ENCODE measurements around the gene ZNF223.
A peak's percentile ranks its signal among the peaks of the same experiment; 100 is the strongest.

ZNF223 gene

DNA sequence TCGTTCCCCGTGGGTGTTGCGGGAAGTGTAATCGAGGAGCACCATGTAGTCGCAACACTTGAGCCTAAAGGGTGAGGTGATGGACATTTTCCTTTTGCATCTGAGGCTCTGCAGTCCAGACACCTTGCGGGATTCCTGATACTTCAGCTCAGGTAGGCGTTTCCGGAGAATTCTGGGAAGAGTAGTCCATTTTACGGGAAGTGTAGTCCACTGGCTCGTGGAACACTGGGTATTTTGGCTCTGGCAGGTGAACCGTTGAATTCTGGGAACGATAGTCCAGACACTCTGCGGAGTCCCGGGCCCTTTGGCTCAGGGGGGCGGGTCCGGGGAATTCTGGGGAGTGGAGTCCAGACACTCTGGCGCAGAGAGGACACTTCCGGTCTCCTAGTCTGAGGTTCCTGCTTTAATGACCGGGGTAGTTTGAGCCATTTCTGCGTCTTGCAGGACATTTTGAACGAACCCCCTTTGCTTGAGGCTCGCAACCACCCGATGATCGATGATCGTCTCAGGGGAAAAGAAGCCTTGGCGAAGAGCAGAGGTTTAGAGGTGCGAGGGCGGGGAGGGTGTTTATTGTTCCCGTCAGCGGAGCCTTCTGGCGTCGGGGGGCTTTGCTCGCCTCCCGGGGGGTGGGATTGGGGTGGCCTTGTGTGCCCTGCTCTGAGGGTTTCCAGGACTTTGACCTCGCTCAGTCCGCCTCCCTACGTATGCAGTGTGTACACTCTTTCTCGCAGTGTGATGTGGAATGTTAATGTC, at the start of gene ZNF223:
Gene ZNF223, plus strand, starts transcription at position 387 of the 753 bp plus-strand sequence. CDS start 3,141 bp downstream, outside the sequence.
- DNase-seq = peak; percentile 90

DNA sequence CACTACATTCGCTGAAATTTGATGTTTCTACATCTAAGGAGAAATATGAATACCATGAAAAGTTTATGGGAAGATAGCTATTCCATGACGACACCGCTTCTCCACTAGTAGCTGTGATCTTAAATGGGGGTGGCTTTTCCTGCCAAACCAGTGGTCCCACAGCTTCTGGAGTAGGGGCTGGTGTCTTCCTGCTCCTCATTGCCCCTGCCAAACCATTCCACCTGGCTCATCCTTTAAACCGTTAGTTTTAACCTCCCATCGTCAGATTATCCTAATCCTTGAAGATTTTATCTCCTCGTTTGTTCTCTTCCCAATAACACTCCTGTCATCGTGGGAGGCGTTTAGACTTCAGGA, 49.6 kb upstream of the ZNF223 start:
- no peak for DNase-seq

DNA sequence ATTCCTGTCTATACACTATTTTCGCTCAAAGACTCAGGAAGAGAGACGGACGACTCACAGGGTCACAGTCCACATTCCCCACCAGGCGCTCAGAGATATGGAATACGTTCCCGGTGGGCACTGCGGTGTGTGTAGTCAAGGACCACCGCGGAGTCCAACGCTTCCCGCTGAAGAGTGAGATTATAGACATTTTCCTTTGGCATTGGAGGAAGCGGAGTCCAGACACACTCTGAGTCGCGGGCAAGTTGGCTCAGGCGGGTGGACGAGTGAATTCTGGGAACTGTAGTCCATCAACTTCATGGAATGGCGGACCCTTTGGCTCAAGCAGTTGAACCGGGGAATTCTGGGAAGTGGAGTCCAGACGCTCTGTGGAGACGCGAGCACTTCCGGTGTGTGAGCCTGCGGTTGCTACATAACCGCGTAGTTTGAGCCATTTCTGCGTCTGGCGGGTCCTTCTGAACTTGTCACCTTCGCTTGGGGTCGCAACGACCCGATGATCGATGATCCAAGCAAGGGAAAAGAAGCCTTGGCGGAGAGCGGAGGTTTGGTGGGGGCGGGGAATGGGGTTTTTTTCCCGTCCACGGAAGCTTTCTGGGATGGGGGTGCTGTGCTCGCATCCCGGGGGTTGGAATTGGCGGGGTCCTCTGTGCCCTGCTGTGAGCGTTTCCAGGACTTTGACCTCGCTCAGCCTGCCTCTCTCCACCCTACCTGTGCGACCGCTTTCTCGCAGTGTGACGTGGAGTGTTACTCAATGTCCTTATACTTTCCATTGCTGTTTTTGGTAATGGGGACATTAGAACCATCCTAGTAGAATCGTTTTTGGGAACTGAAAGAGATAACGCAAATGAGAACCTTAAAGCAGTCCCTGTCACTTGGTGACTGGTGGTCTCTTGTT, 49.0 kb upstream of the ZNF223 start, which contains the start of gene ZNF230:
Gene ZNF230, plus strand, starts transcription at position 392 of the 895 bp plus-strand sequence. CDS start 4,122 bp downstream, outside the sequence.
- DNase-seq = peak; percentile 85

DNA sequence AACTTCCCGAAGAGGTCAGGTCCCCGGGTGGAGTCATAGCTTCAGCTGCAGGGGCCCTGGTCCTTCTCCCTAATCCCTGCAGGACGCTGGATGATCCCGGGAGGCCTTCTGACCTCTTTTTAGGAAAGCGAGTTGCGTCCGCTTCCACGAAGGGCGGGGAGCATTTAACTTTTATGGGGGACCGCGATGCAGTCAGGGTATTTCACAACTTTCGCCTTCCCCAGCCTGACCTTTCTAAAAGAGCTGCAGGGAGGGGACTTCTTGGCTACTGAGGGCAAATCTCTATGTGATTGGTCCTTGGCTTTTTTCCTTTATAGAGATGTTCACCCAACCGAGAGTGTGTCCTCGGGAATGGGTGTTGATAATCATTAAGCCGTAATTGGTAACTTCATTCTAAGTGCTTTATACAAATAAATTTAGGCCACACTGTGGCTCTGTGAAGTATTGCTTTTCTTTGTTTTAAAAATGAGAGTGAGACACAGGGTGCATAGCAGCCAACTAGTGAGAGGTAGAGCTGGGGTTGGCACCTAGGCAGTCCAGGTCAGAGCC, 48.3 kb upstream of the ZNF223 start:
- no peak for DNase-seq

DNA sequence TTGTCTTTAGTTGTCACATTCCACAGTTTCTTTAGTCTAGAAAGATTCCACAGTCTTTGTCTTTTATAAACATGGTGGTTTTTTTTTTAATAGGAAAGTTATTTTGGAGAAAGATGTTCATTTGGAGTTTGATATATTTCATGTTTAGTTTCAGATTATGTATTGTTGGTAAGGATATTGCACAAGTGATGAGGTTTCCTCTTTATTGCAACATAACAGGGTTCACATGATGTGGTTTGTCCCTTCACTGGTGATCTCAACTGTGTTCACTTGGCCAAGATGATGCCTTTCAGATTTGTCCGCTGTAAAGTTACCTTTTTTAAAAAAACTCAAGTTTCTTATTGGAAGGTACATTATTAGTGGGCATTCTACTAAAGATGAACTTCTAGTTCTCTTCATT, 45.9 kb upstream of the ZNF223 start:
- DNase-seq = no peak

DNA sequence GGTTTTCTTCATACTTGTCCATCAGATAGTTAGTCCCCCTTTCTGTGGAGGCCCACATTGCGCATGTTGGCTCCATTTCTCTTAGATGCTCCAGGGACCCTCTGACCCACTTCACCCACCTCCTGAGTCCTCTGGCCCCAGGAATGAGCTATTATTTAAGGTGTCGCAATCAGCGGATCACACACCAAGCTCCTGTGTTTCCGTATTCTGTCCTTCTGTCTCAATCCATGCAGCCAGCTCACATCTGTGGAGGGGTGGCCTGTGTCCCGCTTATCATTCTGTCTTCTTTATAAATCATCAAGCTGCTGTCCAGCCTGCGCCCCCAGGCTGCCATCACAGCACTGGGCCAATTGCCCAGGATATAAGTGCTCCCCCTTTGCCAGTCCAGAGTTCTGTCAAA, 44.4 kb upstream of the ZNF223 start:
- no peak for DNase-seq

DNA sequence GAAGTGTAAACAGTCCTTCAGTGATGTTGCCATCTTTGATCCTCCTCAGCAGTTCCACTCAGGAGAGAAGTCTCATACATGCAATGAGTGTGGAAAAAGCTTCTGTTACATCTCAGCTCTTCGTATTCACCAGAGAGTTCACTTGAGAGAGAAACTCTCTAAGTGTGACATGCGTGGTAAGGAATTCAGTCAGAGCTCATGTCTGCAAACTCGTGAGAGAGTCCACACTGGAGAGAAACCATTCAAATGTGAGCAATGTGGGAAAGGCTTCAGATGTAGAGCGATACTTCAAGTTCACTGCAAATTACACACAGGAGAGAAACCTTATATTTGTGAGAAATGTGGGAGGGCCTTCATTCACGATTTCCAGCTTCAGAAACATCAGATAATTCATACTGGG, 41.4 kb upstream of the ZNF223 start:
- DNase-seq = no peak

DNA sequence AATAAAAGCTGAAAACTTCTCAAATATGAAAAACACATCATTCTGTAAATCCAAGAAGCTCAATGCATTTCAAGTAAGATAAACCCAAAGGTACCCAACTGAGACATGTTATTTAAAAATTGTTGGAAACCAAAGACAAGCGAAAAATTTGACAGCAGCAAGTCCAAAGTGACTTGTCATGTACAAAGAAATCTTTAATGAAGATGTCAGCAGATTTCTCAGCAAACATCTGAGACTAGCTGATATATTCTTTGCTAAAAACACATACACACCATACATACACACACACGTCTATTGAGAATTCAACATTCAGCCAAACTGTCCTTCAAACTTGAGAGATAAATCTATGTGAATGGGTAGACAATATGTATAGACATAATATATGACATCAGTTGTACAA, 32.3 kb upstream of the ZNF223 start:
- no peak for DNase-seq

DNA sequence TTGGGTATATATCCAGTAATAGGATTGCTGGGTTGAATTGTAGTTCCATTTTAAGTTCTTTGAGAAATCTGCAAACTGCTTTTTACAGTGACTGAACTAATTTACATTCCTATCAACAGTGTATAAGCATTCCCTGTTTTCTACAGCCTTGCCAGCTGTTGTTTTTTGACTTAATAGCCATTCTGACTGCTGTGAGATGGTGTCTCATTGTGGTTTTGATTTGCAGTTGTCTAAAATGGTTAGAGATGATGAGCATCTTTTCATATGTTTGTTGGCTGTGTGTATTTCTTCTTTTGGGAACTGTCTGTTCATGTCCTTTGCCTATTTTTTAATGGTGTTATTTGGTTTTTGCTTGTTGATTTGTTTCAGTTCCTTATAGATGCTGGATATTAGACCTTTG, 30.6 kb upstream of the ZNF223 start:
- no peak for DNase-seq

DNA sequence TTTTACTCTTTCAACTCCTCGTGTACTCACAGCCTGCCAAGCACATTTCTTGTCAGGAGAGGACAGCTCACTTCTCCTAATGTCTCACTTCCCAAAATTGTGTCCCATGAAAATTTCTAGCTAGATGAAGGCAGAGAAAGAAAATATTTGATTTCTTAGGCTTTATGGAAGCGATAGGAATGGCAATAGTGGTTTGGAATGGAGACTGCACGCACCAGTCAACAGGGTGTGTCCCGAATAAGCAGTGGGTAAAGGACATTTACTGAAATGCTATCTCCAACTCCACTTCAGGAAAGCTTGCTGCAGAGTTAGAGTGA, 27.0 kb upstream of the ZNF223 start:
- DNase-seq = no peak

DNA sequence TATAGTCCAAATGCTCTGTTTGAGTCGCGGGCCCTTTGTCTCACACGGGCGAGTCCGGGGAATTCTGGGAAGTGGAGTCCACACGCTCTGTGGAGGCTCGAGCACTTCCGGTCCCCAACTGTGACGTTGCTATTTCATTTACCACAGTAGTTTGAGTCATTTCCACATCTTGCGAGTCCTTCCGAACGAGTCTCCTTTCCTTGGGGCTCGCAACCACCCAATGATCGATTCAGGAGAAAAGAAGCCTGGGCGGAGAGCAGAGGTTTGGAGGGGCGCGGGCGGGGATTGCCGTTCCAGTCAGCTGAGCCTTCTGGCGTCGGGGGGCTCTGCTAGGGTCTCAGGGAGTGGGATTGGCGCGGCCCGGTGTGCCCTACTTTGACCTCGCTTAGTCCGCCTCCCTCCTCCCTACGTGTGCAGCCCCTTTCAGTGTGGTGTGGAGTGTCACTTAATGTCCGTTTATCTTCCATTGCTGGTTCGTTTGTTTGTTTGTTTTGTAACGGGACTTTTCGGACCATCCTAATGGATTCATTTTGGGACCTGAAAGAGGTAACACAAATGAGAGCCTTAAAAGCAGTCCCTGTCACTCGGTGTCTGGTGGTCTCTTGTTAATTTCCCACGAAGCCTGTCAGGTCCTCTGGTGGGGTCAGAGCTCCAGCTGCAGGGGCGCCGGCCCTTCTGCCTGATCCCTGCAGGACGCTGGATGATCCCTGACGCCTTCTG, 26.5 kb upstream of the ZNF223 start, which contains the start of gene ZNF222:
Gene ZNF222, plus strand, starts transcription at position 163 of the 720 bp plus-strand sequence. Its CDS starts 58 bp downstream, at position 221.
- peak; percentile 40 for DNase-seq

DNA sequence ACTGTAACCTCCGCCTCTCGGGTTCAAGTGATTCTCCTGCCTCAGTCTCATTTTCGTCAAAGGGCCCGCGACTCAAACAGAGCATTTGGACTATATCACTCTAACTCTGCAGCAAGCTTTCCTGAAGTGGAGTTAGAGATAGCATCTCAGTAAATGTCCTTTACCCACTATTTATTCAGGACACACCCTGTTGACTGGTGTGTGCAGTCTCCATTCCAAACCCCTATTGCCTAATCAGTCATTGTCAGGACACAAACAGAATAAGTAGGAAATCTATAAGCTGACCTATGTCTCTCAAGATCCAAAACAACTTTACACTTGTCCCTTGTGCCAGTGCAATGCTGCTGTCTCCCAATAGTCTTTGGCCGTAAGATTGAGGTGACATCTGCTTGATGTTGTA, 25.2 kb upstream of the ZNF223 start:
- no peak for DNase-seq

DNA sequence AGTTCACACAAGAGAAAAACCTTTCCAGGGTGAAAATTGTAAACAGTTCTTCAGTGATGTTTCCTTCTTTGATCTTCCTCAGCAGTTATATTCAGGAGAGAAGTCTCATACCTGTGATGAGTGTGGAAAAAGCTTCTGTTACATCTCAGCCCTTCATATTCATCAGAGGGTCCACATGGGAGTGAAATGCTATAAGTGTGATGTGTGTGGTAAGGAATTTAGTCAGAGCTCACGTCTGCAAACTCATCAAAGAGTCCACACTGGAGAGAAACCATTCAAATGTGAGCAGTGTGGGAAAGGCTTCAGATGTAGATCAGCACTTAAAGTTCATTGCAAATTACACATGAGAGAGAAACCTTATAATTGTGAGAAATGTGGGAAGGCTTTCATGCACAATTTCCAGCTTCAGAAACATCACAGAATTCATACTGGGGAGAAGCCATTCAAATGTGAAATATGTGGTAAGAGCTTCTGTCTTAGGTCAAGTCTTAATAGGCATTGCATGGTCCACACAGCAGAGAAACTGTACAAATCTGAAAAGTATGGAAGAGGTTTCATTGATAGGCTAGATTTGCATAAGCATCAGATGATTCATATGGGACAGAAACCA, 19.7 kb upstream of the ZNF223 start:
- DNase-seq = no peak

DNA sequence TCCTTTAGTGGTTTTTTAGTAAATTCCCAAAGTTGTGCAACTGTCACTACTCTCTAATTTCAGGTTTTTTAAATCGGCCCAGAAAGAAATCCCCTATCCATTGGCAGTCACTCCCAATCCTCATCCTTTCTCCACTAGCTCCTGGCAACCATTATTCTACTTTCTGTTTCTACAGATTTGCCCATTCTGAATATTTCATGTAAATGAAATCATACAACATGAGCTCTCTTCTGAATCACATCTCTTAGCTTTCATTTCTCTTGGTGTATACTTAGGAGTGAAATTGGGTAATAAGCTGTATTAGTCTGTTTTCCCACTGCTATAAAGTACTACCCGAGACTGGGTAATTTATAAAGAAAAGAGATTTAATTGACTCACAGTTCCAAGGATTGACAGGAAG, 9.7 kb upstream of the ZNF223 start:
- no peak for DNase-seq

DNA sequence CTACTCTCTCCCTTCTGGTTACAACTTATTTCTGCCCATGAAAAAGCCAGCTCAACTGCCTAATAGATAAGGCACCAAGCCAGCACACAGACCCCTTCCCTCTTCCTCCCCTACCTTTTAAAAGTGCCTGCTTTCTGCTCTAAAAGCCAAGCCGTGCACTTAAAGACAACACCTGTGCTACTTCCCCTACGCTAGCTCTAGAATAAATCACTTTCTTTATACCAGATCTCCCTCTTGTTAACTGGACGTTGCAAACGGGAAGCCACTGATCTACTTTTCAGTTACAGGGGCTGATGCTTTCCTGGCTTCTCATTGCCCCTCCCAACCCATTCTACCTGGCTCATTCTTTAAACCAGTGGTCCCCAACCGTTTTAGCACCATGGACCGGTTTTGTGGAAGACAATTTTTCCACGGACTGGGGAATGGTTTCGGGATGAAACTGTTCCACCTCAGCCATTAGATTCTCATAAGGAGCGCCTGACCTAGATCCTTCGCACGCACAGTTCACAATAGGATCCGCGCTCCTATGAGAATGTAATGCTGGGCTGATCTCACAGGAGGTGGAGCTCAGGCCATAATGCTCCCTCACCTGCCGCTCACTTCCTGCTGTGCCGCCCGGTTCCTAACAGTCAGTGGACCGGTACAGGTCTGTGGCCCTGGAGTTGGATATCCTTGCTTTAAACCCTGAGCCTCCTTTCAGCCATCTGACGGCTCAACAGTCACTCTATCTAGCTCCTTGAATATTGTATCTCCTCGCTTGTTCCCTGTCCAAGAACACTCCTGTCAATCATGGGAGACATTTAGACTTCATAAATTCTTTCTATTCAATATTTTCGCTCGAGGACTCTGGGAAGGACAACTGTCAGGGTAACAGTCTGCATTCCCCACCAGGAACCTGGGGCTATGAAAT, 841 bp upstream of the ZNF223 start:
- no peak for DNase-seq

DNA sequence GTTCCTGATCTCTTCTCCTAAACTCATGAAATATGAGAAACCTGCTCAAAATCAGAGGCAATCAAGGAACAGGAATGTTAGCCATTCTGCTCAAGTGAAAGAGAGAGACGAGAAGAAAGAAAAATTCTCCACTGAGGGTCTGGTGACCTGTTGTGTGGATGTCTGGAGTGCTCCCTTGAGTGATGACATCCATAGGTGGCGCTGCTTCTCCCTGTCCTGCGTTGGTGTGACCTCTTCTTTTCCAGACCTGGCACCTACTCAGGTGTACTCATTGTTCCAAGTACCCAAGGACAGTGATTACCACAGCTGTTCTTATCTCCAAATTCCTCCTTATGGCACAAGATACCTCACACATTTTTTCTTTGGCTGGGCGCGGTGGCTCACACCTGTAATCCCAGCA, 4.0 kb downstream of the ZNF223 start:
- DNase-seq = no peak

DNA sequence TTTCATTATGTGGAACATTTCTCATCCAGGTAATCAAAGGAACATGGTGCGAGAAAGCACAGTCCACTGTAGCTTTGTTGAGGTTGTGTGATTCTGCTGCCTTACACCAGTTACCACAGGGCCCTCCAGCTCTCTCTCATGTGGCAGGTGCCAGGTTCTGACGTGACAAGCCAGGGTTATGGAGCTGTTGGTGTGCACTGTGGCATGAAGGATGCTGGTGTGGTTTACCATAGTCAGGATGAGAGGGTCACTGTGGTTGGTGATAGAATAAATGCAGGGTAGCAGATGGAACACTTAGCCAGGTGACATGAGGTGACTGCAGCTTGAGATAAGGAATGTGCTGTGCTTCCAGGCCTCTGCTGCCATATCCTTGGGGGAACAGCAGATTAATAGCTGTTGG, 7.4 kb downstream of the ZNF223 start:
- DNase-seq = no peak

DNA sequence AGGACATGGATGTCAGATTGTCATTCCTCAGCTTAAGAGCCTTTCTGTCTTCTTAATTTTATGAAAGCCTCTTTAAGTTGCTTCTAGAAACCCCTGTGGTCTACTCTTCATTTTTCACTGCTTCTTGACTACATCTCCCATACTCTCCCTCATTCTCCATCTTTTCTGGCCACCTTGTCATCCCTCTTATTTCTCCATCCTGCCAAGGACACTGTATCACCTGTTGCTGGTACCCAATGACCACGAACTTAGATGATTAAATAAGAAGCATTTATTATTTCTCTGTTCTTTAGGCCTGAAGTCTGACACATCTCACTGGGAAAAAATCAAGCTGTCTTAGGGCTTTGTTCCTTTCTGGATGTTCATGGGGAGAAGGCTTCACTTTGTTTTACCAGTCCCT, 9.2 kb downstream of the ZNF223 start:
- no peak for DNase-seq

DNA sequence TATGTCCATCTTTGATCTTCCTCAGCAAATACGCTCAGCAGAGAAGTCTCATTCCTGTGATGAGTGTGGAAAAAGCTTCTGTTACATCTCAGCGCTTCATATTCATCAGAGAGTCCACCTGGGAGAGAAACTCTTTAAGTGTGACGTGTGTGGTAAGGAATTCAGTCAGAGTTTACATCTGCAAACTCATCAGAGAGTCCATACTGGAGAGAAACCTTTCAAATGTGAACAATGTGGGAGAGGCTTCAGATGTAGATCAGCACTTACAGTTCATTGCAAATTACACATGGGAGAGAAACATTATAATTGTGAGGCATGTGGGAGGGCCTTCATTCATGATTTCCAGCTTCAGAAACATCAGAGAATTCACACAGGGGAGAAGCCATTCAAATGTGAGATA, 14.5 kb downstream of the ZNF223 start:
- DNase-seq = no peak

DNA sequence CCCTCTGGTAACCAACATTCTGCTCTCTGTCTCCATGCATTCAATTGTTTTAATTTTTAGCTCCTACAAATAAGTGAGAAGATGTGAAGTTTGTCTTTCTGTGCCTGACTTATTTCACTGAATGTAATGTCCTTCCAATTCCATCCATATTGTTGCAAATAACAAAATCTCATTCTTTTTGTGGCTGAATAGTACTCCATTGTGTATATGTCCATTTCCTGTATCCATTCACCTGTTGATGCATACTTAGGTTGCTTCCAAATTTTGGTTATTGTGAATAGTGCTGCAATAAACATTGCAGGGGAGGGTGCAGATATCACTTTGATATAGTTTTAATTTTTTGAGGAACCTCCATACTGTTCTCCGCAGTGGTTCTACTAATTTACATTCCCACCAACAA, 17.6 kb downstream of the ZNF223 start:
- DNase-seq = no peak

DNA sequence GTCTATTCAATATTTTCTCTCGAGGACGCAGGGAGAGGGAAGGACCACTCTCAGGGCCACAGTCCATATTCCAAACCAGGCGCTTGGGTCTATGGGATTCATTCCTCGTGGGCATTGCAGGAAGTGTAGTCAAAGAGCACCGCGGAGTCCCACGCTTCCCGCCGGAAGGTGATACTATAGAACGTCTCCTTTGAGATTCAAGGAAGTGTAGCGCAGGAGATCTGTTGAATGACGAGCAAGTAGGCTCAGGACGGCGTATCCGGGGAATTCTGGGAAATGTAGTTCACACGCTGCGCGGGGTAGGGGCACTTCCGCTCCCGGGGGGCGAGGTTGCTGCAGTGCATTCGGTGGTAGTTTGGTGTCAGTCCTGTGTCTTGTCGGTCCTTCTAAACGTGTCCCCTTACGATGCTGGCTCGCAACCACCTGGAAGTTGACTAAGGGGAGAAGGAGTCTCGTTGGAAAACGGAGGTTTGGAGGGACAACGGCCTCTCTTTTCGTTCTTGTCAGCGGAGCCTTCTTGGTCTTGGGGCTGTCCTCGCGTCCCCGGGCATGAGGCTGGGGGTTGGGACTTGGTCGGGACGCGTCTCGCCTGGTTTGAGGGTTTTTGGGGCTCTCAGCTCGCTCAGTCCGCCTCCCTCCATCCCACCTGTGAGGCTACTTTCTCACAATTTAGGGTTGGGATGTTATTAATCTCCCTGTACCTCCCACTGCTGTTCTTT, 20.1 kb downstream of the ZNF223 start, which contains the start of gene ZNF284:
Gene ZNF284, plus strand, starts transcription at position 336 of the 719 bp plus-strand sequence. CDS start 4,231 bp downstream, outside the sequence.
- DNase-seq = peak; percentile 33
